NCI-H774 (cell line): ENCODE results near the gene CPE.
A peak's percentile ranks its signal among the peaks of the same experiment; 100 is the strongest.
"Not testable (repeated sequence)": the region's sequence is repeated elsewhere in the genome, so short reads cannot be mapped to it uniquely, and the experiment has no call there.

Experiments
- DNase-seq: peaks from one replicate; lab custom pipeline; 2025; lab: John Stamatoyannopoulos, UW

The CPE gene

DNA sequence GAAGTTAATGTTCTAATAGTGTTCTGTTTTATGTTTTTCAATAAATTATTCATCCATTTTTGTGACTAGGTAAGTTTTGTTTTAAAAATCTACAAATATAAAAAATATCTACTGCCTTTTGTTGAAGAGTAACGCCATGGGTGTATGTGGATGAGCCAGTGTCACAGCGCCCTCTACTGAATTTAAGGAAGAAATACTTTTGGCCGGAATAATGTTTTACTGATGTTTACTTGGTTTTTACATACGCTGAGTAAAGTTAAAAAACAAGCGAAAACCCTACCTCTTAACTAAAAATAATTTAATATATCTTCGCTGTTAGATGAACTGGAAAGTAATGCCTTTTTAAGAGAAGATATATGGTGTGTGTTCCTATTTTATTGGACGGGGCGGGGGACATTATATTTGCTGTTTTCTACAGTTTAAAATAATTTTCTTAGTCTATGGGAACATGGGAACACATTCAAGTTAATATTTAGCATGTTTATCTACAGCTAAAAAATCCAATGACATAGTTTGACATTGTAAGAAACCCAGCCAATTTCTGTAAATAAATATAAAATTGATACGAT lies 86.1 kb downstream of the CPE start:
- DNase-seq: peak; percentile 2

DNA sequence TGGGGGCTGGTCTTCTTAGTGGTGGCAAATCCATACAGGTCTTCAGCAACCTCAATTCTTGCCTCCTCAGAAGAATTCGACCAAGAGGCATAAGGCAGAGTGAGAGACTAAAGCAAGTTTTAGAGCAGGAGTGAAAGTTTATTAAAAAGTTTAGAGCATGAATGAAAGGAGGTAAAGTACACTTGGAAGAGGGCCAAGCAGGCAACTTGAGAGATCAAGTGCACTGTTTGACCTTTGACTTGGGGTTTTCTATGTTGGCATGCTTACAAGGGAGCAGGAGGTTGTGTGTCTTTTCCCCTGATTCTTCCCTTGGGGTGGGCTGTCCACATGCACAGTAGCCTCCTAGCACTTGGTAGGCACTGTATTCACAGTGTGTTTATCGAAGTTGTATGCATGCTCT lies 91.2 kb downstream of the CPE start:
- no peak for DNase-seq

DNA sequence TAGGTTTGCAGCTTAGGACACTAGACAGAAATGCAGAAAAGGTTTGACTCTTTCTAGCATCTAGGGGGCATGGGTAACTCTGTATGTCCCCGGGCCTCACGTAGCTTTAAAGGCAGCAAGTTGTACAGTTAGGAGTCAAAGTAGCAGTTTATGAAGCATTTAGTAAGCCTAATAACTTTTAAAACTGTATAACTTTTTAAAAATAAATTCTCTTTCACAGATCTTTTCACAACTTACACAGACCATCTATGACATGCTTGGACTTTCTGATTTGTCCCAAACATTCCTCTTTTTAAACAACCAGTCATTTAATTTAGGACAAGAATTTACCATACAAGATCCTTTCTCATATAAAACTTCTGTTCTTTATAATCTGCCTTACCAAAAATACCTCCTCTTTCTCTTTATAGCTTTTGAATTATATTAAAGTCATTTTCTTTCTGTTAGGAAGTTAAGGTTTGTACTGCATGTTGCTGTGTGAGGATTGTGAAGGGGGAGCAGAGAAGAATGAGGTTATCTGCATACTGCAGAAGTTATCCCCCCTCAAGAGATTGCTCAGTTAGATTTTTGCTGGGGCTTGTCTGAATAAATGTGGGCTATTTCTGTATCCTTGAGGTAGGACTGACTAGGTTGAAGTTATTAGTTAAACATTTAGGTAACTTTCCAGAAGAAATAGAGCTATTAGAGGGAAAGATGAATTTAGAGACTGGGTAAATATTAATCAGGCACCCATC lies 94.3 kb downstream of the CPE start:
- no peak for DNase-seq

DNA sequence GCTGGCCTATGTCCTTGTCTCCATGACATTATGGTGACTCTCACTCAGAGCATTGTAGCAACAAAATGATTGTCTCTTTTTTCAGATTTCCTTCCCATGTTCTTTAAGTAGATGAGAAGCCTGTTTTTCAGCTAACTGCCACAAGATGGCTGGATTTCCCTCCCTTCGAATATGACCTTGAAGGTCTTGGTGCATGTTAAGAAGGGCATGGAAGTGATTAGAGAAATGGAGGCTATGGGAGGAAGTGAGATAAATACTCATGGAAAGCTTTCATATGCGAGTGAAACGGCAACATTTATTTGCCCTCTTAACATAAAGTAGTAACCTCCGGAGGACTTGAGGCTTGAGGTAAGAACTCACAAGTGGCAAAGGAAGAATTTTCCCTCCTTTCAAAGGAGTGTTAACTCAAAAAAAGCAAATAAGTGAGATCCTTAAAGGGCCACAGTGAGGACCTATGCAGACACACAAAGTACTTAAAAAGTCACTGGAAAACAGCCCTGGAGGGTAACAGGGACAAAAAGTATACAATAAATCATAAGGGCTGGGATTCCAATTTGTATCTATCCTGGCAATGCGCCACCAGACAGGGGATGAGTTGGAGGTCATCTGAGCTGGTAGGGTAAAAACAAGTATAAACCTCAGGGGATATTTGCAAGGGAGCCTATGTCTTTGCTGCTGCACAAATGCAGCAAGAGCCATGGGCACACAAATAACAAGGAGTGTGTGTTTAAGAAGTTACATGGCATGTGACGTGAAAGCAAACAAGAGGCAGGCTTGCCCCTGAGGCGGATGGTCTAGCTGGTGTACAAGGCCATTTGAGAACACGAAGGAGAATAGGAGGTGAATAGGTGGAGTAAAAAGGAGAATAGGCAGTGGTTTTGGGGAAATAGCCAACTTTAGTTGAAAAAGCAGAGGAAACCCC lies 96.2 kb downstream of the CPE start:
- DNase-seq: no peak

DNA sequence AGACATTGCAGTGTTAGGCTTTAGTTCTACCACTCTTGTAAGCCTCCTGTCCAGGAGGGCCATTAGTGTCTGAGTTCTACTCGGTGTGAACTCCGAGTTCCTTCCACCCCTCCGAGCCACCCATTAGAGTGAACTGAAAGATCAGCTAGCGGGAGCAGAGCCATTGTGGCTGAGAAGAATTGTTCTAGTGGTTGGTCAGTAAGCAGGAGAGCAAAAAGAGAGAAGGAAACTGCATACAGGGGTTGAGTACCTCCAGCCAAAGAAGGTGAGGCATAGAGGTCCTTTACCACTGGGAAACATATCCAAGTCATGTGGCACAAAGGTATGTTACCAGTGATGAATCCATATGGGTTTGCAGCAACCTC lies 96.9 kb downstream of the CPE start:
- DNase-seq: no peak

DNA sequence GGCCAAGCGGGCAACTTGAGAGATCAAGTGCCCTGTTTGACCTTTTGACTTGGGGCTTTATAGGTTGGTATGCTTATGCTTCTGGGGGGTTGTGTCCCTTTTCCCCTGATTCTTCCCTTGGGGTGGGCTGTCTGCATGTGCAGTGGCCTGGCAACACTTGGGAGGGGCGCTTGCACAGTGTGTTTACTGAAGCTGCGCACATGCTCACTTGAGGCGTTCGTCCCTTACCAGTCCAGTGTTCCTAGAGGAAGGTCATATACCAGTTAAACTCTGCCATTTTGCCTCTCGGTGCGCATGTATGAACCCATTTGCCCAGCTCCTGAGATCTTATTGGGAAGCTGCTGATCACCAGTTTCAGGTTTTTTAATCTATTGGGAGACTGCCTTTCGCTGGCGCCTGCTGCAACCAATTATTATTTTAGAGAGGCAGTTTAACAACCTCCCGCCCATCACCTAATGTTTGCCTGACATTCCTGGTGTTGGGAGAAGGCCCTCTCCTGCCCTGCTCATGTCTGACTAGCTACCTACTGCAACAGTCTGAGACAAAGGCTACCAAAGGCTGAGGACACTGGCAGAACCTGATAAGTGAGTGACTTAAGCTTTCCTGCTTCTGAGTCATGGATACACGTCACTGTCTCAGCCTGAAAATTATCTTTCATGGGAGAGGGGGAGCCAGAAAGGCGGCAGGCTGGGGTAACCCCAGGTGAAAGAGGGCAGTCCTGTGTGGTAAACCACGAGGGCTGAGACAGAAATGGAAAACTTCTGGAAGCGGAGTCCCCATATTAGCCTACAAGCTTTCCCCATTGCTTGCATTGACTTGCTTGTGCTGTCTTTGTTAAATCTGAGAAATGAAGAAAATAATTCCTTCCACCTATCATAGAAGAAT lies 97.6 kb downstream of the CPE start:
- DNase-seq: no peak

DNA sequence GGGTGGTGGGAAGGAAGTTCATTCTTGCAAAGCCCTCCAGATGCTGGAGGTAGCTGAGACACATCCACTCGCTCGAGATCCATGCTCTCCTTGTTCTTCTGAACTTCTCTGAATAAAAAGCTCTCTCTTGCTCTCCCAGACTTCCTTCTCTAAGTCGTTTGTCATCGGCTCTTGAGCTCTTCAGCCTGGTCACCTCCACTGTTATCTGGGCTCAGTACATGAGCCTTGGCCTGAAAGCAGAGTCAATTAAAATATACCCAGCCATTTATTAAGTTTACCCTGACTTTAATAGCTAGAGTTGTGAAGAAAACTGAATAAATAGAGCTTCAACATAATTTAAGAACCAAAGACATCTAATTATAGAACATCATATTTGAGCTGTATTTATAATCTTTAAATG lies 99.0 kb downstream of the CPE start:
- DNase-seq: no peak

DNA sequence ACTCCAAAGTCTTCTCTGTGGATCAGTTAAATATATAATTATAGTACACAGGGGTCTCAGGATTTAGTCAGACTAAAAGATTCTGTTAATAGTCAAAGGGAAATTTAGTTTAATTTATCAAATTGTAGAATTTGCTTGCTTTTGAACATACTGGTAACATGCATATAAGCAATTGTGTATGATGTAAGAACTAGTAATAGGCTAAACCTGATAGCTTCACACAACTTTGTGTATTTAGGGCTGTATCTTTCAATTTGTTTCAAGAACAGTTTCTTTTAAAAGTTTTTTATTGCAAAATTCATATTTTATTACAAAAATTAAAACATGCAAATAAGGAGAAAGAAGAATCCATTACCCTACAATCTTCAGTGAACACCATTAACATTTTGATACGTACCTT lies 99.5 kb downstream of the CPE start:
- DNase-seq: no peak

DNA sequence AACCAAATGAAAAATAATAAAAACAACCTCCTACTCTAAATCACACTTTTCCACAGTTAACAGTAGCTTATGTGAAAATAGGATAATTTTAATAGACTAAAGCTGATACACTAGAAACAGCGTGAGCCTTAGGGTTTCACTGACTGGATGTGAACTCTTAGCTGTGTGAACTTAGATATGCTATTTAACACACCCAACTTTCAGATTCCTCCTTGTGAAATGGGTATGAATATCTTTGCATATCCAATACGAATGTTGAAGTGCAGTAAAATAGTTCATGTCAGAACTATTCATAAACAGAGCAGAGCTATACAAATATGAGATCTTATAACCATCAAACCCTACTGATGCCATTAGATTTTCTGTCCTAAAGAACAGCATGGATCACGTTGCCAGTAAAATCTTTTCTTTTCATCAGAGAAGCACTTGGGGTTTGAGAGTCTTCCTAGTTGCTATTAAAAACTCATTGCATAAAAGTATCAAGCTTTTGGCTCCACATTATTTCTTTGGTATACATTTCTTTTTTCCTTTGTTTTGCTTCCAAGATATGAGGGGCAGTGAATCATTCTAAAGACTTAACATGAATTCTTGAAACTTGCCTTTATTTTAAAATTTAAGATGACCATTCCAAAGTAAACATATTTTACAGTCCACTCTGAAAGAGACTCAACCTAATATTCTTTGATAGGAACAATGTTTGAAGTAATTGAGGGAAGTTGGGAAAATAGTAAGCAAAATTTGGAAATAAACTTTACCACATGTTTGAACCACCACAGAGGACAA lies 102.4 kb downstream of the CPE start:
- no peak for DNase-seq

DNA sequence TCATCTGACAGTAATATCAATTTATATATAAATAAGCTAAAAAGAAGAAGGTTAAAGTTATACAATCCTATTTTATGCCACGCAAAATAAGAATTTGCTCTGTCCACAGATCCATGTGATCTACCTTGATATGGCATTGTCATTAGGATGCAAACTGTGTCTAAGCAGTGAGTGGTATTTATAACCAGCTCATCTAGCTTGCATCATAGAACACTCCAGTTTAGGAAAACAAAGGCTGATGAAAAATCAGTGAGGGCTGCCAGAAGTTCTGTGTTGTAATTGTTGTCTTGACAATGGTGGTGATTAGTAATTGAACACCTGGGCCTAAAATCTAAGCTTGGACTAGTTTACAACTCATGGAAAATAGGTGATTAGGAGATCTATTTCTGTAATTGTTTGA lies 111.0 kb downstream of the CPE start:
- DNase-seq: peak; percentile 1

DNA sequence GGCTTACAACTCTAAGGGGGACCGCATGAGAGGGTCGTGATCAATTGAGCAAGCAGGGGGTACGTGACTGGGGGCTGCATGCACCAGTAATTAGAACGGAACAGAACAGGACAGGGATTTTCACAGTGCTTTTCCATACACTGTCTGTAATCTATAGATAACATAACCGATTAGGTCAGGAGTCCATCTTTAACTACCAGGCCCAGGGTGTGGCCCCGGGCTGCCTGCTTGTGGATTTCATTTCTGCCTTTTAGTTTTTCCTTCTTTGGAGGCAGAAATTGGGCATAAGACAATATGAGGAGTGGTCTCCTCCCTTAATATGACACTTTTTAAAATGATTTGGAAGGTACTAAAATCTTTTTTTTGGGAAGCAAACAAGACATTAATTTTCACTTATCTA lies 113.8 kb downstream of the CPE start:
- DNase-seq: not testable (repeated sequence)

DNA sequence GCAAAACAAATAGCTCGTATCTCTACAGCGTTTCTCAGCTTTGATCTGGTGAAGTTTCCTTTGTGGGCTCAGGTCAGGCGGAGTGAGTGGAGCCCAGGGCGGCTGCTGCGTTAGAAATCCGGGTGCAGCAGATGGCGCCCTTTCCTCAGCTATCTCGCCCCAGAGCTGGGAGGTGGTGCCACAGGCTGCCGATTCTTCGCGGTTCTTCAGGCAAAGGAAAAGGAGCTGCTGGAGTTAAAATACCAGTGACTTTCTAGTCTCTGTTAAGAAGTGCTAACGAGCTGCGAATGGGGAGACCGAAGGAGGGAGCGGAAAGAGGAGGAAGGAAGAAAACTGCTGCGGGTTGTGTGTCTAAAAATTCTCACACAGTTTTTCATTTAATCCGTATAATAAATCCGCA lies 114.6 kb downstream of the CPE start:
- DNase-seq: no peak

DNA sequence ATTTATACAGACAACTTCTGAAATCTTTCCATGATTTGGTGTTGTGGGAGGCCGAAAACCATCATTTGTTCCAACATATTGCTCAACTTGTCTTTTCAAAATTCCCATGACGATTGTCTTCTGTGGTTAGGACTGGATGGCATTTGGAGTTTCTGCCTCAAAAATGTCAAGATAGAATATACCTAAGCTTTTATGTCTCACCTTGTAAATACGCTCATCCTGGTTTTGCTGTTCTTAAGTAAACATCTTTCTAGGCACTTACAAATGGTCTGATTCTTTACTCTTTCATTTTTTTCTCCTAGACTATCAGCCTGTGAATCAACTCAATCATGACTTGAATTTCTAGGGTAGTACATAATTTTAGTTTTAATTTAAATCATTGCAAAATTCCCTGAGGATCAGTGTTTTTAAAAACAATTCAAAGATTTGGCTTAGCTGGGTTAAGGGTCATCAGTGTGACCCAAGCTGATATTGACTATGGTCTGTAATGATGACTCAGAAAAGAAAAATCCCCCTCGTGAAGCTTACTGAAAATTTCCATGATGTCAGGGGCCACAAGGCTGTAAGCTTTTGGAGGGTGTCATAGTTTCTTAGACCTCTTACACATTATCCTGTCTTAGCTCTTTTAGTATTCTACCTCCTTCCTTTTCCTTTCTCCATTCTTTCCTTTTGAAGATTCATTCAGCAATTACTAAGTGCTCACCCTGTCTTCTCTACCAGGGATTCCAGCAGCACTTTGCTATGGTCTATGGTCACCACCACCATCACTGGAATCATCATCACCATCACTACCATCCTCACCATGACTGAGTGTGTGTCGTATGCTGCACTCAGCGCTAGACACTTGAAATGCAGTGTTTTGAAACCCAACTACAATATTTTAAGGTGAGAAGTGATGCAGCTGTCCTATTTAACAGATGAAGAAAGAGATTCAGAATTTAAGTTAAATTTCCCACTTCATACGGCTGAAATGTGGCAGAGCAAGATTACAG lies 124.4 kb downstream of the CPE start:
- DNase-seq: no peak

DNA sequence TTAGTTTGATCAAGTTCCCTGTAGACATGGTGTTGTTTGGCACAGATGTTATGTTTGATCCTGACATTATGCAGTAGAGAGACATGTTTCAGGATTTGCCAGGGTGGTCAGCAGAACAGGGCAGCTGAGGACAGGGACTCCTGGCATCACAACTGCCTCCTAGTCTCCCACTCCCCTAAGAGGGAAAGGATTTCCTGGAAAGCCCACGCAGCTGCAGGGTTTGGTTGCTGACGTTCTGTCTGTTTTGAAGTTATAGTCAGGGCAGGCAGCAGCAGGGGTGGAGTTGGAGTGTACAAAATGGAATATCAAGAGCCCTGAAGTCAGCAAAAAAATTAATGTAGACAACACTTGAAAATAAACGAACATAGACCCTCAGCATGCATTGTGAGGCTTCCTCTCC lies 125.4 kb downstream of the CPE start:
- no peak for DNase-seq

DNA sequence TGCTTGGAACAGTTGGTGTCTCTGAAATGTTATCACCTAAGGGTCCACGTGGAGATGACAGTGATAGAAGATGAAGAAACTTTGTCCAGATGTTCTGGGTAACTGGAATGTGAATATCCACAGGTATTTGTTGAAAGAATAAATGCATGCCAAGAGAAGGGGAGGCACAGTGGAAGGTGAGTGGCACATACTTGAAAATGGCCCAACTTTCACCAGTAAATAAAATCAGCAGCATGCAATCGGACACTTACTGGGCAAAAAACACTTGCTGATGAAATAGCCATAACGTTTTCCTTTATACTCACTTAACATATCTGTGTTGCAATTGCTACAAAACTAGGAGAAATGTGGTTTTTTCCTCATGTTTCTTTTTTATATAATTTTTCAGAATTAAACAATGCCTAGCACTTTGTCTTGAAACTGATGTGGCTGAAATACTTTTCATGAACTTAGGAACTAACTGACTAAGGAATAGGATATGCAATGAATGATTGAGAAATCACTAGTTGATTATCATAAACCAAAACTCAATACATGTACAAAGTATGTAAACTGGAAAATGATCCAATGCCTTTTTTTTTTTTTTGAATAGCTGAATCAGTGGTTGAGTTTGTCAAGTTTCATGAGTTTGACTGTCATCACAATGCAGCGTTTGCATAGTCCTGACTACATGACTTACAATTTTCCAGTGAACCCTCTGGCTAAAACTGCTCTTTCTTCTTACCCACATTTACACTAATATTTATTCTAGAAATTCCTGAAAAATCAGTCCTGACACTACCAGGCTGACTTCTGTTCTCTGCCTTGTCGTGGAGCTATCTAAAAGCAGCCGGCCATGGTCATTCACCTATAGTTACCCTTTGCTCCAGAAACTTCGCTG lies 127.4 kb downstream of the CPE start:
- no peak for DNase-seq

DNA sequence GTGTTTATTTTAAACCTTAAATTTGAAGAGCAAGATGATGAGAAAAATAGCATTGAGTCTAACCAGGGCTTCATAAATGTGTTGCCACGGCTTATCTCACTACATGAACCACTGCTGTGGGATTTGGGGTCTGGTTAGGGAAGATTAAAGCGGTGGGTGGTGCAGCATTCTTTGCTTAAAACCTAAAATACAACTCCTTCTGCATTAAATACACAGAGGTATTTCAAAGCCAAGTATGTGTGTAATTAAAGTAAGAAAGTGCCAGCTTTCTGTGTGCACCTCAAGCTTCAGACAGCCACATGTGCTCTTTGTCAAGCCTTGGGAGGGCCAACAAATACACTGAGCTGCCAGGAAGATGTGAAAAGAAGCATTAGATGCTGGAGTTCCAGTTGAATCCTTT lies 128.0 kb downstream of the CPE start:
- no peak for DNase-seq

DNA sequence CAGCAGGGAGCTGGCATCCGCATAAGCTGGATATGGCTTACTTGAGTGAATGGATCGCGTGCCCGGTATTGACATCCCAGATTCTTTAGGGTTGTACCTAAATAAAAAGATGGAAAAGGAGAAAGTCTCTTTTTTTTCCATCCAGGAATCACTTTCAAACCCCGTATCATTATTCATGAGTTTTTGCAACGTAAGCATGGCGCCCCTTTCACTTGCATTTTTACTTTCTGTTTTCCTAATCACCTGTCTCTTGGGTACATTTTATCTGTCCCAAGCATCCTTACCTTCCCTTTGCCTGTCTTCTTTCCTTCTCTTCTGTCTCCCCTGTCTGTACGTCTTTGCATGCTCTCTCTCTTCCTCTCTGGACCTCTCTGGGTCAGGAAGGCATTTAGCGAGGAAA lies 128.6 kb downstream of the CPE start:
- no peak for DNase-seq

DNA sequence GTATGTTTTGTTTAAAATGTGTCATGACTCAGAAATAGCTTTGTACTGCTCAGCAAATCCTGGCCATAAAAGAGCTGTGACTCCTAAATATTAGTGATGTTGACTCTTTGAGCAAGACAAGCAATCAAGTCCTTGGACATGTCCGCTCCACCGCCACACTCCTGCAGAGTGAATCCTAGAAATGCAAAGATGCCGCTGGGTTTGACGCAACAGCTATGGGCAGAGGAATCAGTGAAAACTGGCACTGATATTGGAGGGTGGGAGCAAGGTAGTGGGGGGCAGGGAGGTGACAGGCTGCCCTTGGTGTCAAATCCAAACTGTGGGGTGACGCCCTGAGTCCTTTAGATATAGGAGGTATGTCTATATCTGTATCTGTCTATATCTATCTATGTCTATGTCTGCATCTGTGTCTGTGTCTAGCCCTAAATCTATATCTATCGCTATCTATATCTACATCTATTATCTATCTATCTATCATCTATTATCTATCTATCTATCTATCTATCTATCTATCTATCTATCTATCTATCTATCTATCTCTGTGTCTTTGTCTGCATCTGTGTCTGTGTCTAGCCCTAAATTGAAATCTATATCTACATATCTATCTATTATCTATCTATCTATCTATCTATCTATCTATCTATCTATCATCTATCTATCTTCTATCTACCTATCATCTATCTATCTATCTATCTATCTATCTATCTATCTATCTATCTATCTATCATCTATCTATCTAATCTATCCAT lies 129.7 kb downstream of the CPE start:
- DNase-seq: no peak
